Mesendoderm (in vitro differentiated cells): ENCODE measurements around the gene CNNM4.

Experiments
- DNase-seq: peaks from one replicate; pipeline ENCODE4 v3.0.0; 2013
- H2AK5ac ChIP-seq: 2 replicates; pipeline ENCODE4 v1.6.1; 2013; ENCODE audit warnings: low read length, inconsistent platforms
- H2BK120ac ChIP-seq: 2 replicates; pipeline ENCODE4 v1.6.1; 2013; ENCODE audit warnings: low read depth, mild to moderate bottlenecking, low read length, moderate library complexity, mixed read lengths
- H2BK15ac ChIP-seq: replicated peaks from 2 replicates; pipeline ENCODE4 v1.6.1; 2013; ENCODE audit warnings: low read depth, mild to moderate bottlenecking, moderate library complexity
- H2BK5ac ChIP-seq: 2 replicates; pipeline ENCODE4 v1.6.1; 2013; ENCODE audit warnings: low read length, inconsistent platforms
- H3K18ac ChIP-seq: 2 replicates; pipeline ENCODE4 v1.6.1; 2013; ENCODE audit warnings: mild to moderate bottlenecking, low read length, mixed read lengths
- H3K23ac ChIP-seq: one replicate; pipeline ENCODE4 v1.6.1; 2013; ENCODE audit warnings: low read length
- H3K27ac ChIP-seq: 2 replicates; pipeline ENCODE4 v1.5.1; 2013; ENCODE audit warnings: low read depth, mild to moderate bottlenecking, inconsistent platforms, low read length, moderate library complexity
- H3K27me3 ChIP-seq: 2 replicates; pipeline ENCODE4 v1.6.1; 2013; ENCODE audit warnings: low read length, control low read depth, mild to moderate bottlenecking, inconsistent platforms; ENCODE audit not compliant: insufficient read depth, poor library complexity
- H3K36me3 ChIP-seq: 2 replicates; pipeline ENCODE4 v1.6.1; 2013; ENCODE audit warnings: low read length, inconsistent platforms; ENCODE audit not compliant: control insufficient read depth, insufficient read depth
- H3K4ac ChIP-seq: one replicate; pipeline ENCODE4 v1.6.1; 2013; ENCODE audit warnings: low read depth, mild to moderate bottlenecking, low read length, moderate library complexity
- H3K4me1 ChIP-seq: 2 replicates; pipeline ENCODE4 v1.6.1; 2013; ENCODE audit warnings: low read depth, low read length, inconsistent platforms; ENCODE audit not compliant: control insufficient read depth
- H3K4me2 ChIP-seq: 2 replicates; pipeline ENCODE4 v1.6.1; 2013; ENCODE audit warnings: low read length
- H3K4me3 ChIP-seq: 2 replicates; pipeline ENCODE4 v1.5.1; 2013; ENCODE audit warnings: mild to moderate bottlenecking, low read length
- H3K56ac ChIP-seq: one replicate; pipeline ENCODE4 v1.6.1; 2013; ENCODE audit warnings: low read length
- H3K79me1 ChIP-seq: 2 replicates; pipeline ENCODE4 v1.6.1; 2013; ENCODE audit warnings: low read length, inconsistent platforms
- H3K79me2 ChIP-seq: 2 replicates; pipeline ENCODE4 v1.6.1; 2013; ENCODE audit warnings: mild to moderate bottlenecking, low read length; ENCODE audit not compliant: control insufficient read depth, insufficient read depth
- H3K9ac ChIP-seq: 2 replicates; pipeline ENCODE4 v1.6.1; 2013; ENCODE audit warnings: low read length, inconsistent platforms
- H4K5ac ChIP-seq: one replicate; pipeline ENCODE4 v1.6.1; 2013; ENCODE audit warnings: low read length
- H4K8ac ChIP-seq: one replicate; pipeline ENCODE4 v1.6.1; 2013; ENCODE audit warnings: low read depth, mild to moderate bottlenecking, control low read depth, low read length, moderate library complexity
- WGBS: extraction: QIAGEN DNeasy Blood & Tissue Kit; methylation state at CpG from one replicate; pipeline ENCODE4 v1.1.7; 2013; ENCODE audit warnings: low lambda C conversion rate, missing lambda C conversion rate; ENCODE audit not compliant: insufficient coverage; ENCODE audit errors: extremely low coverage; 5-methylcytosine and 5-hydroxymethylcytosine counted together

CNNM4 gene

DNA sequence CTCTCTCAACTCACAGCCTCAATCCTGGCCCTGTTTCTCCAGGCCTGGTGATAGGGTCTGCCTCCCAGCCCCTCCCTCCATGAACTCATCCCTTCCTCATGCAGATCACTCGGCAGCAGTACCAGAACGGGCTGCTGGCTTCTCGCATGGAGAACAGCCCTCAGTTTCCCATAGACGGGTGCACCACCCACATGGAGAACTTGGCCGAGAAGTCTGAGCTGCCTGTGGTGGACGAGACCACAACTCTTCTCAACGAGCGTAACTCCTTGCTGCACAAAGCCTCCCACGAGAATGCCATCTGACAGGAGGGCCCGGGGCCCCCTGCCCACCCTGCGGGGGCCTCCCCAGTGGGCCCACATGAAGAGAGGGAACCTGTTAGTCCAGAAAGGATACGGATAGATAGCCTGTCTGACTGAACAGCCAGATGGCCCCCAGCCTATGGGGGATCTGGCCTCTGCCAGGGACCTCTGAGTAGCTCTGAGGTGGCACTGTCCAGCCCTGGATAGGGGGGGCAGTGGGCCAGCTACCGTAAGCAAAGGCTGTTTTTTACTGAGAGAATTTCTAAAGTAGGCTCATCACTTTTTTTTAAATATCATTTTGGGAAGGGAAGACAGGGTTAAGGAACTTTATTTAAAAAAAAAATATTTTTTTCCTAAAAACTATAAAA, 48.6 kb downstream of the CNNM4 start:
- peaks cover 2% of the 10 kb centered on the region for H3K36me3 ChIP-seq
- no peak overlapping the region for H3K23ac ChIP-seq
- DNase-seq: no peak
- H3K4me3 ChIP-seq: no peak overlapping the region
- H3K4me1 ChIP-seq: no peaks in the 10 kb centered on the region
- no peak overlapping the region for H4K8ac ChIP-seq
- no peaks in the 10 kb centered on the region for H3K79me1 ChIP-seq
- H3K27ac ChIP-seq: no peak overlapping the region
- H3K56ac ChIP-seq: no peak overlapping the region
- H3K4ac ChIP-seq: no peak overlapping the region
- no peak overlapping the region for H2BK15ac ChIP-seq
- WGBS: no CpG with 5 or more reads among the region's 13 CpGs
- no peaks in the 10 kb centered on the region for H3K79me2 ChIP-seq
- H3K27me3 ChIP-seq: no peaks in the 10 kb centered on the region
- H2BK5ac ChIP-seq: no peak overlapping the region
- H4K5ac ChIP-seq: no peak overlapping the region
- H3K4me2 ChIP-seq: no peak overlapping the region
- H3K9ac ChIP-seq: no peak overlapping the region
- no peak overlapping the region for H2AK5ac ChIP-seq
- no peak overlapping the region for H3K18ac ChIP-seq
- no peak overlapping the region for H2BK120ac ChIP-seq

DNA sequence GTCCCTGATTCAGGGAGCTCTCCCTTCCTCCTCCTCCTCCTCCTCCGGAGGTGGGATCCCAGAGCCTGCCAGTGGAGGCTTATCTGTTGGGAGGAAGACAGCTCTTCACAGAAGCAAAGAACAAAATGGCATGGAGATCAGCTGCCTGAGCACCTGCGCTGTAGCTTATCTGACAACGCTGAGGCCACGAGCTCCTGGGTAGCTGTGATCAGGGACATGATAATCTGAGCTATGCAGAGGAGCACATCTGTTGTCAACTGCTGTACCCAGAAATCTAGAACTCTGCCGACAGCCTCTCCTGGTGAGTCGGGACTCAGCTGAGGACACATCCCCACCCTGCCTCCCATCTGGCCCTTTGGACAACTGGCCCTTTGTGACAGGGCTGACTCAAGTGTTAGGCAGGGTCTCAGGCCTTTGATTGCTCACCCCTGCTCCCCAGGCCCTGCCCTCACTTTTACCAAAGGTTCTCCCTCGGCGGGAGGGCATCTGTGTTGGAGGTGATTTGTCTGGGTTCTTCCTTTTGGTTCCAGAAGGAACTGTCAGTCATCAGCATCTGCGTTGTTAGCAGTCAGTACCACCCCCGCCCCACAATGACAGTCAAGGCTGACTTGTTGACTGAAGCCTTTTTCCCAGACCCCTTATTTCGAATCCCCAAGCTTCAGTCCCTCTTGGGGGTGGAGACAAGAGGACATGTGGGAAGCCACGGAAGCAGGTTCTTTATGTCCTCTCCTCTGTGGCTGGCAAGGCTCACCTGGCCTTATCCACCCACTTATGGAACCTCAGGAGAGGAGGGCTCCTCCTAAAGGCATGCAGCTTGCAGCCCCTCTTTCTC, 49.5 kb downstream of the CNNM4 start:
- Histone ChIP-seq H2BK120ac (no peak overlapping the region), H3K56ac (no peak overlapping the region), H3K79me1 (no peaks in the 10 kb centered on the region), H3K18ac (no peak overlapping the region), H2AK5ac (no peak overlapping the region), H3K23ac (no peak overlapping the region), H4K8ac (no peak overlapping the region), H3K27ac (no peak overlapping the region), H3K4me3 (no peak overlapping the region), H3K4ac (no peak overlapping the region), H3K27me3 (no peaks in the 10 kb centered on the region), H3K36me3 (peaks cover 2% of the 10 kb centered on the region), H2BK5ac (no peak overlapping the region), H3K79me2 (no peaks in the 10 kb centered on the region), H3K9ac (no peak overlapping the region), H2BK15ac (no peak overlapping the region), H3K4me2 (no peak overlapping the region), H4K5ac (no peak overlapping the region), H3K4me1 (no peaks in the 10 kb centered on the region)
- no CpG with 5 or more reads among the region's 12 CpGs for WGBS
- DNase-seq: no peak

DNA sequence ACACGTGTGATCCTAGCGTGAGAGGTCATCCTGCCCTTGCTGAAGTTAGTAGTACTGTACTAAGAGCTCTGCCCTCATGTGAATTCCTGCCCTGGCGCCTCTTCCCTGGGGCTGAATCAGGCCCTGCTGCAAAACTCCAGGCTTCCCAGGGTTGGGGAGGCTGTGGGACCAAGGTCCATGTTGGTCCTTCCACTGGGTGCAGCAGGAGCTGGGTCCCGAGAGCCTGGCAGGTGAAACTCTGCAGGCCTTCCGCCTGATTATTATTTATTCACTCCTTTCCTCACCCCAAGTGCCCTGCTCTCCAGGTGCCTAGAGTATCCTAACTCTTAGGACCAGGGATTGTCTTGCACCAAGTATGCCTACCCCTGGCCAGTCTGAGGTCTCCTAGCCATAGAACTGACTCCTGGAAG, 50.1 kb downstream of the CNNM4 start:
- H3K79me2 ChIP-seq: no peaks in the 10 kb centered on the region
- no peak overlapping the region for H3K56ac ChIP-seq
- no peak overlapping the region for H3K23ac ChIP-seq
- no CpG with 5 or more reads among the region's 5 CpGs for WGBS
- no peak overlapping the region for H3K27ac ChIP-seq
- no peak overlapping the region for H3K18ac ChIP-seq
- H3K4me1 ChIP-seq: no peaks in the 10 kb centered on the region
- no peak overlapping the region for H3K4me3 ChIP-seq
- H2BK5ac ChIP-seq: no peak overlapping the region
- no peak overlapping the region for H4K5ac ChIP-seq
- DNase-seq: no peak
- H2BK15ac ChIP-seq: no peak overlapping the region
- H4K8ac ChIP-seq: no peak overlapping the region
- no peak overlapping the region for H3K4me2 ChIP-seq
- H2AK5ac ChIP-seq: no peak overlapping the region
- H3K27me3 ChIP-seq: no peaks in the 10 kb centered on the region
- H3K36me3 ChIP-seq: peaks cover 2% of the 10 kb centered on the region
- H3K9ac ChIP-seq: no peak overlapping the region
- H3K79me1 ChIP-seq: no peaks in the 10 kb centered on the region
- no peak overlapping the region for H2BK120ac ChIP-seq
- H3K4ac ChIP-seq: no peak overlapping the region

DNA sequence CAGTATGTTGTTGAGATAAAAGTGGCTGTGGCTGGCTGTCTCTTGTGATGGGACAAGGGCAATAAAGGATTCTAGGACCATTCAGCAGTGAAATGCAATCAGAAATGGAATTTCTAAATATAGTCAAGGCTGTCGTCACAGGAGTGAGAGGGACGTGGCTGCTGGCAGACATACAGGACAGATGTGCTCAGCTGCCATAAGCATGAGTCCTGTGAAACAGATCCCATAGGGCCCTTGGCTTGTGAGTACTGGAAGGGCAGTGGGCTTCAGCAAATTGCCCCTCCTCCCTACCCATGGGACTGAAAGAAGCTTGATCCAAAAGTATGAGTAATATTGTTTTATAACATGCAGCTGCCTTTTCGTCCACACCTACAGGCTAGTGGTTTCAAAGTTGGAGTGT, 51.2 kb downstream of the CNNM4 start:
- no peaks in the 10 kb centered on the region for H3K79me2 ChIP-seq

DNA sequence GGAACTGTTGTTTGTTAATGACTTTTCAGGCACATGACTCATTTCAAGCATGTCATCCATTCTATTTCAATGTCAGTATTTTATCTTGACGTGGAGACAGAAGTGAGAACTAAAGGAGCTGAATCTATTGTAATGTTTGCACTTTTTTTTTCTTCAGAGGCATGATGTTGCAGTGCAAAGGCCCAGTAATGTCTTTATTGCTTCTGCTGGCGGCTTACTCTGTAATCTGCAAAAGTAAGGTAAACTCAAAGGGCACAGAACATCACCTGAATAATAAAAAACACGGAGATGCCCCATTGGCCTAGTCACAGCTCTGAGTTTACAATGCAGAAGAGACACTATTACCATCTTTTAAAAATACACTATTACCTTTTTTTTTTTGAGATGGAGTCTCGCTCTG, 53.0 kb downstream of the CNNM4 start:
- no peaks in the 10 kb centered on the region for H3K27me3 ChIP-seq
- H3K4me3 ChIP-seq: no peak overlapping the region
- H3K4me1 ChIP-seq: peaks cover 5% of the 10 kb centered on the region
- no peak overlapping the region for H3K56ac ChIP-seq
- no peak overlapping the region for H3K4me2 ChIP-seq
- peaks cover 4% of the 10 kb centered on the region for H3K79me1 ChIP-seq
- WGBS: no CpG with 5 or more reads among the region's 4 CpGs
- H4K8ac ChIP-seq: no peak overlapping the region
- no peak overlapping the region for H3K23ac ChIP-seq
- no peak overlapping the region for H2BK5ac ChIP-seq
- H2AK5ac ChIP-seq: no peak overlapping the region
- H3K36me3 ChIP-seq: peaks cover 2% of the 10 kb centered on the region
- no peak overlapping the region for H2BK120ac ChIP-seq
- no peak overlapping the region for H3K4ac ChIP-seq
- no peak overlapping the region for H3K27ac ChIP-seq
- no peak overlapping the region for H3K9ac ChIP-seq
- H3K79me2 ChIP-seq: peaks cover 13% of the 10 kb centered on the region
- no peak overlapping the region for H3K18ac ChIP-seq
- no peak for DNase-seq
- no peak overlapping the region for H2BK15ac ChIP-seq
- H4K5ac ChIP-seq: no peak overlapping the region

More for the DNA sequence above, 51.2 kb downstream of the CNNM4 start:
- H3K79me1 ChIP-seq: no peaks in the 10 kb centered on the region
- no peak overlapping the region for H2AK5ac ChIP-seq
- no peak overlapping the region for H3K4me3 ChIP-seq
- whole genome bisulfite sequencing: no CpG with 5 or more reads among the region's 3 CpGs
- H3K18ac ChIP-seq: no peak overlapping the region
- no peak overlapping the region for H3K56ac ChIP-seq
- no peak overlapping the region for H3K27ac ChIP-seq
- no peak overlapping the region for H4K8ac ChIP-seq
- peaks cover 2% of the 10 kb centered on the region for H3K36me3 ChIP-seq
- no peak overlapping the region for H3K9ac ChIP-seq
- no peak overlapping the region for H2BK15ac ChIP-seq
- no peak overlapping the region for H4K5ac ChIP-seq
- H2BK120ac ChIP-seq: no peak overlapping the region
- H3K27me3 ChIP-seq: no peaks in the 10 kb centered on the region
- no peaks in the 10 kb centered on the region for H3K4me1 ChIP-seq
- DNase-seq: no peak
- H3K4me2 ChIP-seq: no peak overlapping the region
- no peak overlapping the region for H3K4ac ChIP-seq
- no peak overlapping the region for H3K23ac ChIP-seq
- H2BK5ac ChIP-seq: no peak overlapping the region
